HG02938 (cell line): ENCODE measurements around the gene GDE1.
"Not testable (repeated sequence)": the region's sequence is repeated elsewhere in the genome, so short reads cannot be mapped to it uniquely, and the experiment has no call there.

Source experiments
- ATAC-seq: cut with Tn5 transposase; IDR thresholded peaks from one replicate; pipeline ENCODE4 v1.9.1; 2021; ENCODE audit warnings: mild to moderate bottlenecking, moderate library complexity; ENCODE audit not compliant: unreplicated experiment

GDE1 gene

GRCh38 chr16:19521471-19522396 lies at the start of gene GDE1:
Gene GDE1 (minus strand): TSS chr16:19522098. CDS start chr16:19521964, 134 bp downstream.
- ATAC-seq, result peak; percentile 72

DNA sequence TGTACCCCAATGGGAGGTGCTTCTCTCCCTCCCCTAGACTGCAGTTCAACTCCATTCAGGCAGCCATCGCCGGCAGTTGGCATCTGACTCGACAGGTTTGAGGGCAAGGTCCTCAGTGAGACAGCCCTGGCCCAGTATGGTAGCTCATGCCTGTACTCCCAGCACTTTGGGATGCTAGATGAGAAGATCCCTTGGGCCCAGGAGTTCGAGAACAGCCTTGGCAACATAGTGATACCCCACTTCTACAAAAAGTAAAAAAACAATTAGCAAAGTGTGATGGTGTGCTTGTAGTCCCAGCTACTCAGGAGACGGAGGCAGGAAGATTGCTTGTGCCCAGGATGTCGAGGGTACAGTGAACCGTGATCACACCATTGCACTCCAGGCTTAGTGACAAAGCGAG lies 45.7 kb upstream of the GDE1 start:
- ATAC-seq, result no peak

- ATAC-seq, result no peak
Observed at GRCh38 chr16:19566362-19566761, 44.5 kb upstream of the GDE1 start.

DNA sequence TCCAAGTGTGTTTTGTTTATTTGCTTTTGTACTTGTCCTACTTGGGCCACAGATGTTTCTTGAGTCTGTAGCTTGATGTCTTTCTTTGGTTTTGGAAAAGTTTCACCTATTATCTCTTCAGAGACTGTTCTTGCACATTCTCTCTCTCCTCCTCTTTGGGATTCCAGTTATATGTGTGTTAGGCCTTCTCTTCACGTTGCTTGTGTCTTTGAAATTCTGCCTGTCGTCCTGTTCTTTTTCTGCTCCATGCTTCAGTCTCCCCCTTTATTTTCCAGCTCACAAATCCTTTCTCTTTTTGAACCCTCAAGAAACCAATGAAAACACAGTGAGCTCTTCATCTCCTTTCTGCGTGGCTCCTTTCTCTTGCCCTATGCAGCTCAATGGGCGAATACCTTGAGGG lies 41.5 kb upstream of the GDE1 start:
- ATAC-seq, result no peak

DNA sequence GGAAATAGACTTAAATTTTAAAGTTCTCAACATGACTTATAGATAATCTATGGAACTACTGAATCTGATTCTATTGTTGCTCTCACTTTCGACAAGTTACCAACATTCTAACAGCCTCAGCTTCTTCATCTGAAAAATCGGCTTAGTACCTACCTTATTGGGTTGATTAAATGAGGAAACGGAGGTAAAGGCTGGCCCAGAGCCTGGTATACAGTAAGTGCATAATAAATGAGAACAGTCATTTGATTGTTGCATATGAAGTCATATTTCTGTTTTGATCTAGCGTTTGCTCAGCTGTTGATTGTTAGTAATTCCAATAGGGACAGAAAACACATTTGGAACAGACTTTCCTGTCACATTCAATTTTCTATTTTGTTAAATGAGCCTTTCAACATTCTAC lies 38.2 kb upstream of the GDE1 start:
- ATAC-seq, result no peak

DNA sequence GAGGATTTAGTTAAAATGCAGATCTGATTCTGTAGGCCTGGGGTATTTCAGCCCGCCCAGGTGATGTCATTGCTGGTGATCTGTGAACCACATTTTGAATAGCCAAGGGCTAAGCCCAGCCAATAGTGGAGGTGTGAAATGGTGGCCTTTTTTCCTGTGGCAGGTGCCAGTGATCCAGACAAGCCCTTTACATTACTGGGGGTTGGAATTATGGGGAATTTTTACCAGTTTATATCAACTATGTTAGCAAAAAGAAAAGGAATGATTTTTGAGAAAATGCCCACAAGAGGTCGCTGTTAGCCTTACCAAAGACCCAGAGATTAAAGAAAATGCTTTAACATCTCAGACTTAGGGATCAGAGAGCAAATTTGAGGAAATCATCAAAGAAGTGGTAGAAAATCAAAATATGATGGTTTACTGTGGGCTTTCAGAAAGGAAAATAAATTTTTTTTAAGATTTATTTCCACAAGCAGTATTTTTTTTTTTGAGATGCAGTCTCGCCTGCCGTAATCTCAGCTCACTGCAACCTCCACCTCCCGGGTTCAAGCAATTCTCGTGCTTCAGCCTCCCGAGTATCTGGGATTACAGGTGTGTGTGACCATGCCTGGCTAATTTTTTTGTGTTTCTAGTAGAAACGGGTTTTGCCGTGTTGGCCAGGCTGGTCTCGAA lies 37.5 kb upstream of the GDE1 start:
- no peak for ATAC-seq

DNA sequence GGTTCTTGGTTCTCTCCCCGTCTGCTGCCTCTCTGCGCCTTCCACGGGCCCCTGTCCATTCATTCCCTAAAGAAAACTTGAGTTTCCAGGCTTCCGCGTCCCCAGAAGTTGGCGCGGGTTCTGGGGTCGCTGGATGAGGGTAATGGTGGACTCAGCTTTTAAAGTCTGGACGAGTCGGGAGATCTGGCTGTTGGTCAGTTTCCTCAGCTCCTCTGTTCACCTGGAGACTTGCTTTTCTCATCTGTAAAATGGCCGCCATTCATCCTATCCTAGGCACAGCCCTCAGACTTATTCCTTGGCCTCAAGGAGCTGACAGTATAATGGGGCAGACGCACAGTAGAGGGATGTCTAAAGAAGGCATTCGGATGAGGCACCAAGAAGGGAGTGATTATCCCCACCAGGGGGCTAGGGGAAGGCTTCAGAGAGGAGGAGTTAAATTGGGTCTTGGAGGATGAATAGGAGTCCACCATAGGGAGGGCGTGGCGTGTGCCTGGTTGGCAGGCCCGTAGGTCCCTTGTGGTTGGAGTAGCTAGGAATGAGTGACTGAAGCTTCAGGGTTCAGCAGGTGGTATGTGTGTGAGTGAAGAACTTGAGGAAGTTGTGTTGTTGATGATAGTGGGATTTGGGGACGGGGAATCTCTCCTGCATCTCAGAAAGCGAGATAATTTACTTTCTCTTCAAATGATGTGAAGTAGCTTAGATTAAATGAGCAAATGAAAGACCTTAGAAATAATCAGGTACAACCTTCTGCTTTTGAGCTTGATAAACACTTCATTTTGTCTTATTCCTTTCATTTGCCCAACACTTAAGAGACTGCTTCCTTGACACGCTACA lies 34.3 kb upstream of the GDE1 start:
- no peak for ATAC-seq

GRCh38 chr16:19555186-19555937 lies 33.5 kb upstream of the GDE1 start, which contains the start of gene VPS35L:
Gene VPS35L (plus strand): TSS chr16:19555703. CDS start chr16:19555730, 27 bp downstream.
- peak; percentile 95 for ATAC-seq

GRCh38 chr16:19549673-19550072 lies 27.8 kb upstream of the GDE1 start:
- ATAC-seq, result no peak

DNA sequence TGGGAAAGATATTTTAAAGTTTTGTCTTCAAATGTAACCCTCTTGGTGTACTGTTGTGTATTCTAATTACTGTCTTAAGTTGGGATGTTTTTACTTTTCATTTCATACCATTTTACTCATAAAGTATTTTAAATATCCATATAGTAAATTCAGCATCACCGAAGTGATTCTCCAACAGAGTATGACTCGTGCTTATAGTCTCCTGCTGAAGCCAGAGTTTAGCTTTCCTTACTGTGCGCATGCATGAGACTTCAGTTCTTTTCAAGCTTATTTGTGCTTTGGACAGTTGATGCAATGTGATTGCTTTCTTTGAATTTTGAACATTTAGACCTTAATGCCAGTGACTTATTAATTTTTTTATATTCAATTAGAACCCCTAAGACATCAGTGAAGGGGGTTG lies 26.2 kb upstream of the GDE1 start:
- ATAC-seq, result no peak

DNA sequence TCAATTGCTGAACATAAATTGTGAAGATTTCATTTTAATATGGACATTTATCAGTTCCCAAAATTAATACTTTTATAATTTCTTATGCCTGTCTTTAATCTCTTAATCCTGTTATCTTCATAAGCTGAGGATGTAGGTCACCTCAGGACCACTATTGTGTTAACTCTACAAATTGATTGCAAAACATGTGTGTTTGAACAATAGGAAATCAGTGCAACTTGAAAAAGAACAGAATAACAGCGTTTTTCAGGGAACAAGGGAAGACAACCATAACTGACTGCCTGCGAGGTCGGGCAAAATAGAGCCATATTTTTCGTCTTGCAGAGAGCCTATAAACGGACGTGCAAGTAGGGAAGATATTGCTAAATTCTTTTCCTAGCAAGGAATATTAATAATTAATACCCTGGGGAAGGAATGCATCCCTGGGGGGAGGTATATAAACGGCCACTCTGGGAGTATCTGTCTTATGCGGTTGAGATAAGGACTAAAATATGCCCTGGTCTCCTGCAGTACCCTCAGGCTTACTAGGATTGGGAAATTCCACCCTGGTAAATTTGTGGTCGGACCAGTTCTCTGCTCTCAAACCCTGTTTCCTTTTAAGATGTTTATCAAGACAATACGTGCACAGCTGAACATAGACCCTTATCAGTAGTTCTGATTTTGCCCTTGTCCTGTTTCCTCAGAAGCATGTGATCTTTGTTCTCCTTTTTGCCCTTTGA lies 21.5 kb upstream of the GDE1 start:
- not testable (repeated sequence) for ATAC-seq

DNA sequence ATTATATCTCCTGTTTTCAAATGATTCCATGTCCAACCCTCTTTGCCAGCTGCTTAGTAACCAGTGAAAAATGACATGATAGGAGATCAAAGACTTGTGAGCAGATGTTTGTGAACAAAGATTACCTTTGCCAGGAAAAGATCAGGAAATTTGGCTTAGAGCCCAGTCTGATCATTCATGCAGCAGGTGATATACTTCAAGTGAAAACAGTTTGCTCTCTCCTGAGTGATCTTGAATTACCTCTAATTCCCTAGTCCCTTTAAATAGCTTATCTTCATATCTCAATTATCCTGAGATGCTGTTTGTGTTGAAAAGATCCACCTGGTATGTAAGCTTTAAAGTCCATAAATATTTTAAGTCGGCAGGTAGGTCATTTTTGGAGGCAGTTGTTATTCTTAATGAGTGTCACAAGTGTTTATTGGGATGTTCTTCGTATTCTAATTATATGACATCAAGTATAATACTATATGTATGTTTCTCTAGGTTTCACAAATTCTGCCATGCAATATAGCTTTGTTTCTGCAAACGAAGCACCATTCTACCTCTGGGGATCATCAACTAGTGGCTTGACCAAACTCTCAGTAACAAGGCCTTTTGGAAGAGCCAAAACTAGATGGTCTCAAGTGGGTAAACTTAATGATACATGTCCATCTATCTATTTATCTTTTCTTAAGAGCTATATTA lies 20.4 kb upstream of the GDE1 start:
- ATAC-seq, result no peak

DNA sequence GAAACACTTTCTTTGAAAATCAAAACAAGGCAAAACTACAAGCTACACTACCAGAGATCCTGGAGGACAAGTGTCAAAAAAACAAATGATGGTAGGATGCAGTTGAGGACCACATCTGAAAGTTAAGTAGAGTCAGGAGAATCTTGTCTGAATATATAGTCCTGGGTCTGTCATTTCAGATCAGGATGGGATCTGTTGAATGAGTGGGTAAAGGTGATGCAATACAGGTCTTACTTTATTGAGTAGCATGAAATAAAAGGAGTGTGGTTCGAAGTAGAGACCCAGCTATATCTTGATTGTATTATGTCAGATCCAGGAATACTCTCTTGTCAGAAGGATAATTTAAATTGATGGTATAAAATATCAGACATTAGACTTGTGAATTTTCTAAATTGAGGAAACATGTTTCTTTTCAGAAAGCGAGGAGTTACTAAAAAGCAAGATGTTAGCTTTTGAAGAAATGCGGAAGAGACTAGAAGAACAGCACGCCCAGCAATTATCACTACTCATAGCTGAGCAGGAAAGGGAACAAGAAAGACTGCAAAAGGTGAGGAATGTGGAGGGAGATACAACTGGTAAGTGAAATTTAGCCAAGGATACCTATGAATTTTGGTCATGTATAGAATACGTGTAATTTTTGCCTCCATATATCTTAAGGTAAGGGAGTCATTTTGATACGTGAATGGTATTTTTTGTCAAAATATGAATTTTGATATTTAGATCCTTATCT lies 18.5 kb upstream of the GDE1 start:
- ATAC-seq, result no peak

DNA sequence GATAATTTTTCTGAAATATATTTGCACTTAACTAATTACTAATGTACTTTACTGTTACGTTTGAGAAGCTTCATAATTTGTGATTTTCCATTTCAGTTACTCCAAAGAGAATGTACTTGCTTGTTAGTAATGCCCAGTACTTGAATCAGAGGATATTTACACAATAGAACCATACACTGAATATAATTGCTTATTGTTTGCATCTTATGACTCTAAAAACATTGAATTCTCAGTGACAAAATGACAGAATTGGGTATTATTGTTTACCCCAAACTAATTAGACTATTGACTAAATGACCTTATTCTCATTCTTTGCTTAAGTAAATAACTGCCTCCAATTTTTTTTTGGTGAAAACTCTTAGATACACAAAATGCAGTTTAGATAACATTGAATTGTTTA lies 10.7 kb upstream of the GDE1 start:
- ATAC-seq, result no peak

DNA sequence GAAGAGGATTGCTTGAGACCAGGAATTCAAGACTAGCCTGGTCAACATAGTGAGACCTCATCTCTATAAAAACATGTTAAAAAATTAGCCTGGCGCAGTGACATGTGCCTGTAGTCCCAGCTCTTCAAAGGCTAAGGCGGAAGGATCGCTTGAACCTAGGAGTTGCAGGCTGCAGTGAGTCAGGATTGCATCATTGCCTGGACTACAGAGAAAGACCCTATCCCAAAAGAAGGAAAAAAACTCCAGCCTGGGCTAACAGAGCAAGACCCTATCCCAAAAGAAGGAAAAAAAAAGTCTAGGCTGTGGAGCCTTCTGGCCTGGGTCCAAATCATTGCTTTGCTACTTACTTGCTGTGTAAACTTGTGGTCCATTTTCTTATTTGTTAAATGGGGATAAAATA lies 6.8 kb upstream of the GDE1 start:
- ATAC-seq, result no peak

DNA sequence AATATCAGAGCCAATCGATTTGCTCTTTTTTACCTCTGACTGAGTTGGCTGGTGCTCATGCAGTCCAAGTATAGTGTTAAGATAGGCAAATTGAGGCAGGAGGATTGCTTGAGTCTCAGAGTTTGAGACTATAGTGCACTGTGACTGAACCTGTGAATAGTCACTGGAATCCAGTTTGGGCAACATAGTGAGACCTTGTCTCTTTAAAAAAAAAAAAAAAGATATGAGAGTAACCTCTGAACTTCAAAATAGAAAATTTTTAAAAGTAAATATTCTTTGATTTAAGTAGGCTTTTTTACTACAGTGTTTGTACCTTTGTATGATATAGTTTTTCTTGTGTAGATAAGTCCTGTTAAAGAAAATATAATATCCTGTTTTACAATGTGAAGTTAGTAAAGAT lies 5.3 kb upstream of the GDE1 start:
- ATAC-seq, result no peak

GRCh38 chr16:19525385-19525723 lies 3.5 kb upstream of the GDE1 start:
- ATAC-seq, result no peak

DNA sequence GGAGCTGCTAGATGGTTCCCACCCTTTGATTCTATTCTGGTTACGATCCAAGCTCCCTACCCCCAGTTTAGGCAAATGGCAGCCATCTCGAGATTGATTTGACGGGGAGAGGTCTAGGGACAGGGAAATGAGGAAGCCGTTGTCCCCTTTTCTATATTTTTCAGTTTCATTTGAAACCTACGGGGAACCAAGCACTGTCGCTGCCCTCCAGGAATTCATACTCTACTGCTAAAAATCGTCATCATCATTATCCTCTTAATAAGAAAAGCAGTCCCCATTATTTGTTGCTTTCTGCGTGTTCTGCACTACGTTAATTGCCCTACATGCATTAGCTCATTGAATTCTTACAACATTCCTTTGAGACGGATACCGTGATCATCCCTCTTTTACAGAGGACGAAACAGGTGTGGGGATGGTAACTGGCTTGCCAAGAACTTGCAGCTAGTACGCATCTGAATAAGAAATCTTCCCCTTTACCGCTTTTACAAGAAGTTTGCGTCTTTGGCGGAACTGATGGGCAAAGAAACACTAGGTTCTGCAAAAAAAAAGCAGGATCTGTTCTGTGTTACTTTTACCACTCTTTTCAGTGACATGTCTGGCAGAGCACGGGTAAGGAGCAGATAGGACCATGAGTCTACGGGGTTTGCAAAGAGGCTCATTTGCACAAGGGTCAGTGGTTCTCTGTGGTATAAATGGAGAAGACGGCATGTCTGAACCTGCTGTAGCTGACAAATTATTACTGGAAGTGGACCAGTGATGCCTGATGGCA lies 2.9 kb upstream of the GDE1 start:
- ATAC-seq, result no peak
